HCEC 1CT (cell line): ENCODE data around the gene SLC28A3.

Experiments used
- DNase-seq: peaks from one replicate; pipeline ENCODE4 v3.0.0-alpha.2; 2017

The SLC28A3 gene

DNA sequence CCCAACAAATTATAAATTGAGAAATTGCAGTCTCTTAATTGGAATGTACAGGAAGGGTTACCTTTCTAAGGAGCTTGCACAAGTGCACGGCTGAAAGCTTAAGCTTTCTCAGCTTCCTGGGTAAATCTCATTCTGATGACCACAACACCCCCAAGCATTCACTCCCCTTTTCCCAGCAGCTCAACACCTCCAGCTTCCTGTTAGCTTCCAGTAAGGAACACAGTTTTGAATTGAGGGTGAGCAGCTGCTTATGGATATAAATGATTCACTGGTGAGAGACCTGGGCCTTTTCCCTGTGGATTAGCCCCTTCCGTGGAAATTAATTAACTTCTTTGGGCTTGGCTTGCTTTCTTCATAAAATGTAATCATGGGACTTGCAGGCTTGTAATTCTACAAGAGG lies 101.2 kb downstream of the SLC28A3 start:
- DNase-seq = no peak

DNA sequence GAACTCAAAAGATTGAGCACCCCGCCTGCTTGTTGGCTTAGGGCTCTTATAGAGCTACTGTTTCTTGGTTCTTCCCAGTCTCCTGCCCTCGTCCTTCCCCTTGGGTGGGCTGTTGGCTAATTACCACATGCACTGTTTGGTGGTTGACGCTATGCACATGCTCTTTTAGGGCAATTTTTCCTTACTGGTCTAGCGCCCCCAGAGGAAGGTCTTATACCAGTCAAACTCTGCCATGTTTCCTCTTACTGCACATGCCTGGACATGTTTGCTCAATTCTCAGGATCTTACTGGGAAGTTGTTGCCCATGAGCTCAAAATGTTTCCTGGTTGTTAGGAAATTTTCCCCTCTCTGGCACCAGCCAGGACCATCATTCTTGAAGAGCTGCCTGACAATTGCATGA lies 101.9 kb downstream of the SLC28A3 start:
- DNase-seq = no peak

DNA sequence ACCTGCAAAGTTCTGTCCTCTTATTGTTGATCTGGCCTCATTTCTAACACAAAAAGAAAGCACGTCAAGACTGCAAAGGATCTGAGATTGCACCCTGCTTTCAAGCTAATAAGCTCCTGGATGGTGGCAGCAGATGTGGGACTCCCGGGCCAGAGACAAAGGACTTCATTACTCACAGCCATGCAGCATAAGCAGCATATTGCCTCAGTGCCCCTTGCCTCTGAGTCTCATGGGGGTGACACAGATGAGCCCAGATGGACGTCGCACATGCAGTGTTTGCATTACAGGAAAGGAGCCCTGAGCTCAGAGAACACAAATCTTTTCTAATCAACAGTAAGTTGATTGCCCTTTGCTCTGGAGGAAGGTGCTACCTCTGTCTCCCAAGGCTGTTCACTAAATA lies 105.0 kb downstream of the SLC28A3 start:
- DNase-seq = no peak

DNA sequence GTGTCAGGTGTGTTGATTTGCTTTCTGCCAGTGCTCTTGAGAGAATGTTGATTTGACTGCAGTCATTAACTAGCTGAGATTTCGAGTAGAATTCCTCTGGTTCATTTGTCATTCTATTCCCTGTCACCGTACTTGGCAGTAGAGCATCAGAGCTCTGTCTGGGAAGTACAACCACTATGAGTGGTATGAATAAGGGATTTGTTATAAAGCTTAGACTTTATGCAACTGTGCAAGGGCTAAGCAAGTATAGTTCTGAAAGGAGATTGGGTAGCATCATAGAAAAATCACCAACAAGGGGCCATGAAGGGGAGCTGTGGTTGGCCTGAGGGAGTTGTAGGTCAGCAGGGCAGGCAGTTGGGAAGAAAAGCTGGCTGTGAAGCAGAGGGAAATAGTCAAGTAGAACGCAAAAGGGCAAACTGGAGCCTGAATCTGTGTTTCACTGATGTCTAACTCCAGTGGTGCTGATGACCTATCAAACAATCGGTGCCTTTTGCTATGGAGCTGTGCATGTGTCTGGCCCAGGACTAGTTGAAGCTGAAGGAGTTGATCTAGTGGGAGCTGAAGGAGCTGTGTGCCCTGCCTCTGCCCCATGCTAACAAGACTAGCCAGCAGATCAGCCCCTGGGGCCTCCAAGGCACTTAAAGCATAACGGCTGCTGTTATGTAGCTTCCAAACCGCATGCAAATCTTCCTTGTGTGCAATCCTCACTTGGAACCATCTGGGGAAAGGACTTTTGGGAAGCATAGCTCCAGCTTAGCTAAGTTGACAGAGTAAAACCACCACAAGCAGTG lies 110.0 kb downstream of the SLC28A3 start:
- DNase-seq = no peak

DNA sequence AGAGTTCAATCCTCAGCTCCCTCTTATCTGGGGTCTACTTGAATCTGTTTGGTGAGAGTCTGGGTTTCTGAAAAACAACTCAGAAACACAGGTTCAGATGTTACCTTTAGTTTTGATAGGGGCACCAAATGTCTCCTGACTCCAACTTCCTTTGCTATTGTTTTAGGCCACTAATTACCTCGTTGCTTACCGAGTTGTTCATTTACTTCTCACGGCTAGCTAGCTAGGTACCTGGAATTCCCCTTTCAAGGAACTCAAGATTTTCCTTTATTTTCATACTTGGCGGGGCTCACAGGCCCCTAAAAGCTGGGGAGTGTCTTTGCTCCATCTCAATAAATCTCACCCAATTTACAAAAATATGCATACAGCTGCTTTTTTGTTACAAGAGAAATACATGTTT lies 111.4 kb downstream of the SLC28A3 start:
- no peak for DNase-seq

DNA sequence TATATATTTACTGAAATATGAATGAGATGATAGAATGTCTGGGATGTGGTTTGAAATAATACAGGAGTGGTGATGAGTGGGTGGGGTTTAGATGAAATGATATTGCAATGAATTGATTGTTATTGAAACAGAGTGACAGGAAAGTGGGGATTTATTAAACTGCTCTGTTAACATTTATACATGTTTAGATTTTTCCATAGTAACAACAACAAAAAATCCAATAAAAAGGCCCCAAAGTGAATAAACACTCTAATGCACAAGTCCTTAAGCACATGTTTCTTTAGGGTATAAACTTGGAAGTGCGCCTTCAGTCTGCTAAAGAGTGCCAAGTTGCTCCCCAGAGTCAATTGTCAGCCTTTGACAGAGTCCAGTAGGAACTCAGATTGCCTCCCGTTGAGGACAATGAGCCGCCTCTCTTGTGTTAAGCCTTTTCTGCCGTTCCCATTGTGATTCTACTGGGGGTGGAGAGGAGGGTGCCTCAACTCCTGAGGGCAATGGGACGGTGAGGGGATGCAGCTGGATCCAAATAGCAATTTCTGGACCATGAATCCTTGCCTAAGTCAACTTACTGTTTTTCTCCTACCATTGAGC lies 112.3 kb downstream of the SLC28A3 start:
- DNase-seq = no peak

DNA sequence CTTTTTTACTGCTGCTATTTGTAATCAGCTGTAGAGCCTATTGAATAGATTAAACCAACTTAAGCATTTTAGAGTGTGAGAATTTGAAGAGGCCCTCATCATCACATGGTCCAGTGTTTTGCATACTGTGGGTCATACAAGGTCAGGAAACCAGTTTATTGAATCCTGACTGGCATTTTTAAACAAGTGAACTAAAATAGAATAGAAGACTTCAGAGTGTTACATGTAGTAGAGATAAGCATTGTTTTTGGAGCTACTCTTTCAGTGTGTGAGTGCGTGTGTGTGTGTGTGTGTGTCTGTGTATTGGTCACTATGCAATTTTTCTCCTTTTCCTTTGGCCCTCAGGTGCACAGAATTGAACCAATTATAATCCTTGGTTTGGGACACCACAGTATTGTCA lies 114.4 kb downstream of the SLC28A3 start:
- no peak for DNase-seq
